GM18508 (cell line): ENCODE data around the gene ATAD3C.
"Not testable (repeated sequence)": the region's sequence is repeated elsewhere in the genome, so short reads cannot be mapped to it uniquely, and the experiment has no call there.

Source experiments
- ATAC-seq: cut with Tn5 transposase; IDR thresholded peaks from one replicate; pipeline ENCODE4 v1.9.1; 2021; ENCODE audit warnings: moderate number of reproducible peaks; ENCODE audit not compliant: insufficient read depth, unreplicated experiment

ATAD3C gene

DNA sequence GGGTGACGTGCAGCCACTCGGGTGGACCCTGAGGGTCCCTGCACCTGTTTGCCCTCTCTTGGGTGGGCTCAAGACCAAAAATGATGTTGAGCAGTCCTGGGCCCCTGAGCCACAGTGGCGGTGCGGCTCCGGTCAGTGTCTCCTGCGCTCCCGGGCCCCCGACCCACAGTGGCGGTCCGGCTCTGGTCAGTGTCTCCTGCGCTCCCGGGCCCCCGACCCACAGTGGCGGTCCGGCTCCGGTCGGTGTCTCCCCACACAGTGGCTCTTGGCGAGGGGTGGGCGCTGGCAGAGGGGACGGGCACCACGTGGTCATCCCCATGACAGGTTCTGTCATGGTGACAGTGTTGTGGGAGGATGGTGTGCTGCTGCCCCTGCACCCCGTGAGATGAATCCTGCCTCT is 44.8 kb downstream of the ATAD3C start:
- ATAC-seq = not testable (repeated sequence)

DNA sequence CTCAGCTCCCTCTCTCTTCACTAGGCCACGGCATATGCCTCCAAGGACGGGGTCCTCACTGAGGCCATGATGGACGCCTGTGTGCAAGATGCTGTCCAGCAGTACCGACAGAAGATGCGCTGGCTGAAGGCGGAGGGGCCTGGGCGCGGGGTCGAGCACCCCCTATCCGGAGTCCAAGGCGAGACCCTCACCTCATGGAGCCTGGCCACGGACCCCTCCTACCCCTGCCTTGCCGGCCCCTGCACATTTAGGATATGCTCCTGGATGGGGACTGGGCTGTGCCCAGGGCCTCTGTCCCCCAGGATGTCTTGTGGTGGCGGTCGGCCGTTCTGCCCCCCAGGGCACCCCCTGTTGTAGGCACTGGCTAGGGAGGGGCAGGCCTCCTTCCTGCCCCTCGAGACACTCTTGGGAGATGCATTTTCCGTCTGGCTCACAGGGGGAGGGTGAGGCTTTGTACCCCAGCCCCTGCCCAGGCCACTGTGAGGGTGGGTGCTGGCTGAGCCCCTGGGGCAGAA is 46.0 kb downstream of the ATAD3C start:
- not testable (repeated sequence) for ATAC-seq

DNA sequence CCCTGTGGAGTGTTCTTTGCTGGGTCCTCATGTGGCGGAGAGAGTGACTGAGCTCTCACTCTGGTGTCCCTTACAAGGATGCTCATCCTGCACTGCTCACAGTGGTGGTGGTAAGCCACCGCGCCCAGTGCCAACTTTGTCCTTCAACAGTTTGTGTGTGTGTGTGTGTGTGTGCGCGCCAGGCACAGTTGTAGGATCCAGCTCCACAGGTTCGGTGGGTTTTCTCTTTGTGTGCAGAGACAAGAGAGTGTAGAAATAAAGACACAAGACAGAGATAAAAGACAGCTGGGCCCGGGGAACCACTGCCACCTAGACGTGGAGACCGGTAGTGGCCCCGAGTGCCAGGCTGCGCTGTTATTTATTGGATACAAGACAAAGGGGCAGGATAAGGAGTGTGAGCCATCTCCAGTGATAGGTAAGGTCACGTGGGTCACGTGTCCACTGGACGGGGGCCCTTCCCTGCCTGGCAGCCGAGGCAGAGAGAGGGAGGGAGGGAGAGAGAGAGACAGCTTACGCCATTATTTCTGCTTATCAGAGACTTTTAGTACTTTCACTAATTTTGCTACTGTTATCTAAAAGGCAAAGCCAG is 55.4 kb downstream of the ATAD3C start:
- not testable (repeated sequence) for ATAC-seq

DNA sequence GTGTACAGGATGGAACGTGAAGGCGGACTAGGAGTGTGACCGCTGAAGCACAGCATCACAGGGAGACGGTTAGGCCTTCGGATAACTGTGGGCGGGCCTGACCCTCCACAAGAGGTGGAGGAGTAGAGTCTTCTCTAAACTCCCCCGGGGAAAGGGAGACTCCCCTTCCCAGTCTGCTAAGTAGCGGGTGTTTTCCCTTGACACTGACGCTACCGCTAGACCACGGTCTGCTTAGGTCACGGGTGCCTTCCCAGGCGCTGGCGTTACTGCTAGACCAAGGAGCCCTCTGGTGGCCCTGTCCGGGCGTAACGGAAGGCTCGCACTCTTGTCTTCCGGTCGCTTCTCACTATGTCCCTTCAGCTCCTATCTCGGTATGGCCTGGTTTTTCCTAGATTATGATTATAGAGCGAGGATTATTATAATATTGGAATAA is 55.9 kb downstream of the ATAD3C start:
- not testable (repeated sequence) for ATAC-seq

DNA sequence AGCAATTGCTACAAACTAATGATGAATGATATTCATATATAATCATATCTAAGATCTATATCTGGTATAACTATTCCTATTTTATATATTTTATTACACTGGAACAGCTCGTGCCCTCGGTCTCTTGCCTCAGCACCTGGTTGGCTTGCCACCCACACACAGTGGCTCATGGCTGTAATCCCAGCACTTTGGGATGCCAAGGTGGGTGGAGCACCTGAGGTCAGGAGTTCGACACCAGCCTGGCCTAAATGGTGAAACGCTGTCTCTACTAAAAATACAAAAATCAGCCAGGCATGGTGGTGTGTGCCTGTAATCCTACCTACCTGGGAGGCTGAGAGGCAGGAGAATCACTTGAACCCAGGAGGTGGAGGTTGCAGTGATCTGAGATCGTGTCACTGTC is 56.3 kb downstream of the ATAD3C start:
- ATAC-seq = not testable (repeated sequence)

DNA sequence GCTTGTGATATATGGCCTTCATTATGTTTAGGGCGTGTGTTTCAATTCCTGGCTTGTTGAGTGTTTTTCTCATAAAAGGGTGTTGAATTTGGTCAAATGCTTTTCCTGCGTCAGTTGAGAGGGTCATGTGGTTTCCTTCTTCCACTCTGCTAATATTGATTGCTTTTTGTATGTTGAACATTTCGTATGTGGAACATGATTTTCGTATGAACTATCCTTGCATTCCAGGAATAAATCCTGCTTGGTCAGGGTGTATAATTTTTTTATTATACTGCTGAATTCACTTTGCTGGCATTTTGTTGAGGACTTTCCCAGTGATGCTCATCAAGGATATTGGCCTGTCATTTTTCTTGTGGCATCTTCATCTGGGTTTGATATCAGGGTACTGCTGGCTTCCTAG is 57.8 kb downstream of the ATAD3C start:
- no peak for ATAC-seq

DNA sequence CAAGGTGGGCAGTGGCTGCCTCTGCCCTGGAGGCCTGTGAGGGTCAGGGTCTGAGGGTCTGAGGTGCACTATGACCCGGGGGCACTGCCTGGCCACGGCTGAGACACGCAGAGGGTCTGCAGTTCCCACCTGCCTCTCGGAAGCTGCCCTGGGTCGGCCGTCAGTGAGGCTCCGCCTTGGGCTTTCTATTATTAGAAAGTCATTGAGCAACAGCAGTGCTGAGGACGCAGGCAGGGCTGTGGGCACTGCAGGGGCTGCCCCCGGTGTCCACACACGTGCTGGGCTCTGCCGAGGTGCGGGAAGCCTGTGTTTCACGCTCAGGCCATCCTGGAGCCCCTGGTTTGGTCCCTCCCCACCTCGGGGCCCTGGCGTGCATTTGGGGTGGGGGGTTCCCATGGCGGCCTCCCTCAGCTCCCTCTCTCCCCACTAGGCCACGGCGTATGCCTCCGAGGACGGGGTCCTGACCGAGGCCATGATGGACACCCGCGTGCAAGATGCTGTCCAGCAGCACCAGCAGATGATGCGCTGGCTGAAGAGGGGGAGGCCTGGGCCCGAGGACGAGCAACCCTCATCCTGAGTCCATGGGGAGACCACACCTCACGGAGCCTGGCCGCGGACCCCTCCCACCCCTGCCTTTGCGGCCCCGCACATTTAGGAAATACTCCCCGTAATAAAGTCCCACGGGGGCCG is 59.4 kb downstream of the ATAD3C start:
- not testable (repeated sequence) for ATAC-seq

DNA sequence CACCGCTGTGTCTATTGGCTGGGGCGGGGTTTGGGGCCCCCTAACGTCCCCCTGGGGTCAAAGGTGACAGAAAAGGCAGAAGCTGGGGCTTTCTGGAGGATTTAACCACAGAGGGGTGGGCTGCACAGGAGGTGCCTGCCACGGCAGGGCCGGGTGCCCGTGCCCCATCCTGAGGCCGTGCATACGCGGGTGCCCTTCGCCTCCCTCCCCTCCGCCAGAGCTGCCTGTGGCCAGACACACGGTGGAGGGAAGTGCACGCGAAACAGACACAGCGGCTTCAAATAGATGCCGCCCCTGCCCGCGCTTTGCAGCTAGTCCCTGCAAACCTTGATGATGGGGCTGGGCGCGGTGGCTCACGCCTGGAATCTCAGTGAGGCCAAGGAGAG is 60.0 kb downstream of the ATAD3C start:
- ATAC-seq = not testable (repeated sequence)

DNA sequence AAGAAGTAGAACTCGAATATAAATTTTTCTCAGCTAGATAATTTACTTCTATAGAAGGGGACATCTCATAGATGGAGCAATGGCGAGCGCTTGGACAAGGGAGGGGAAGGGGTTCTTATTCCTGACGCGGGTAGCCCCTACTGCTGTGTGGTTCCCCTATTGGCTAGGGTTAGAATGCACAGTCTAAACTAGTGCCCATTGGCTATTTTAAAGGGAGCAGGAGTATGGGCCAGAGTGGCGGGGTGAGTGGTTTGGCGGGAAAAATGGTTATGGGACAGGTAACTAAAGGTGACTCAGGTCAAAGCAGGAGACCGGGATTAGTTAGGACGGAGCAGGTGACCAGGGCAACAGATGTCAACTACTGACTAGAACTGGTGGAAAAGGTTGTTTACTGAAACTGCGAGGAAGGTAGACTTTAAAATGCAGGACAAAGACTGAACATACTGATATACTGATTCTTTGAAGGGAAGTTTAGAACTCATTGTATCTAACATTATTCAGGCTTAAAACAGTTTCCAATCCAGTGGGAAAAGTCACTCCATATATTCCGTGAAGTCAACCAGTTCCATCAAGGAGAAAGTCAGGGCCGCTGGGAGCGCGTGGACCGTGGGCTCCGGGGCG is 61.5 kb downstream of the ATAD3C start:
- ATAC-seq = no peak

DNA sequence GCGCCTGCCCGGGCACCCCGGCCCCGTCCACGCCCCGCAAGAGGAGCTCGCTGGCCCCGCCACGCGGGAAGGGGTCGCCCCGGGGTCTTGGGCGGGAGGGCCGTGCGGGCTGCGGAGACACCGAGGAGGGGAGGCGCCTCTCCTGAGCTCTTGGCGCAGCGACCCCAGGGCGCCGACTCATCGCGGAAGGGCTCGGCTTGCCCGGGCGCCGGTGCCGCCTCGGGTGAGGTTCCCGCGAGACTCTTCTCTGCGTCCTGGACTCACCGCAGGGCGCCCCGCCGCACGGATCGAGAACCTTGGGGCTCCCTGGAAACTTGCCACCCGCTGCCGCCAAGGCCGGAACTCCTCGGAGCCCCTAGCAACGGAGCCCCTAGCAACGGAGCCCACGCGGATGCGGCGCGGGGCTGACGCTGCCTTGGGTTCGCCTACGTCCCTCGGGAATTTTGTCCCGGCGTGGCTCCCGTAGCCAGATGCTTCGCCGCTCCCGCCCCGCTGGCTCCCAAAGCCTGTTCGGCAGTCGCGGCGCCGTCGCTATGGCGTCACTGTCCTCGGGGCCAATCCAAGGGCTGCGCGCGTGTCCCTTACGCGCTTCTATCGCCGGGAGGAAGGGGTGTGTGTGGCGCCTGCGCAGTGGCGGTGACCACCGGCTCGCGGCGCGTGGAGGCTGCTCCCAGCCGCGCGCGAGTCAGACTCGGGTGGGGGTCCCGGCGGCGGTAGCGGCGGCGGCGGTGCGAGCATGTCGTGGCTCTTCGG is 62.2 kb downstream of the ATAD3C start, which contains the start of gene ATAD3A:
TSS of gene ATAD3A (plus strand) at position 630 of the 753 bp plus-strand sequence. CDS start at position 737, 107 bp downstream.
- ATAC-seq = no peak

DNA sequence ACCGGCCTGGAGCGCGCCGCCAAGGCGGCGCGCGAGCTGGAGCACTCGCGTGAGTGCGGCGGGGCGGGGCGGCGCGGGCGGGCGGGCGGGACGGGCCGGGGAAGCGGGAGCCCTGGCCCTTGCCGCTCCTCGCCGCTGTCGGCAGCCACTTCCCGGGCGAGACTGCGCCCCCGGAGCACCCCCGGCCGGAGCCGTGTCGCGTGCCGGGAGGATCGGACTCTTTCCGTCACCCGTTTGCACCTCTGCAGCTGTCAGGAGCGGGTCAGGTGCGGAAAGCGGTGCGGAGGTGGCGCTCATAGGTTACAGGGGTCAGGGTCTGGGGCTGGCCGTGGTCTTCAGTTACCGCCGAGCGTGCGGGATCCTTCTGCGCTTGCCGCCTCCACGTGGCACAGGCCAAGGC is 62.9 kb downstream of the ATAD3C start:
- not testable (repeated sequence) for ATAC-seq

DNA sequence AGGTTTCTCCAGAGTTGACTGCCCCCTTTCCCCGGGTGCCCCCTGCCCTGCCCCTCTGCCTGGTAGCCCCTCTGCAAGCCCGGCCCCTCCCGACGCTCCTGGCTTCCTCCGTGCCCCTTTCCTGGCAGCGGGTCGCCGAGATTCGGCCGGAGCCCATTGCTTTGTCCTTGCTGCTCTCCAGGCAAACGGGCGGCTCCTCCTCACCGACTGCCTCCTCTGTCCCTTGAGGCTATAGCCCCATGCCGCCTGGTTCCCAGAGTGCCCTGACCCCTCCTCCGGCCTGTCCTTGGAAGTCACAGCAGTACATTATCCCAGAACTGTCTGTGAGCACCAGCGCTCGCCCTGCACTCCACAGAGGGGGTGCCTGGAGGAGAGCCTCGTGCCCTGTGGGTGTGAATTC is 64.2 kb downstream of the ATAD3C start:
- ATAC-seq = not testable (repeated sequence)

DNA sequence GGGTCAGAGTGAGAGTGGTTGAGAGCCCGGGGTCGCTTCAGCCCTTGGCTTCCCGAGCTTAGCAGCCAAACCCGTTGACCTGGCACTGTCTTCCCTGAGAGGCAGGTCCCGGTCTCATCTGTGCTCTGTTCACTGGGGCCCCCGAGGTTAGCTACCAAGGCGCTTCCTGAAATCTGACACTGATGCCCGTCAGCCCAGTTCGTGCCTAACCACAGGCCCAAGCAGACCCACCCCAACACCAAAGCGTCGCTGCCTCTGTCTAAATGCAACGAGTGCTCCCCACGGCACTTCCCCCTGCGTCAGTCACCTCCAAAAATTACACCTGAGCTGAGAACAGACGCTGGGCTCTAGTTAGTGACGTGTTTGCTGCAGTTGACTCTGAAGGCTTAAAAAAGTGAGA is 64.9 kb downstream of the ATAD3C start:
- ATAC-seq = not testable (repeated sequence)

DNA sequence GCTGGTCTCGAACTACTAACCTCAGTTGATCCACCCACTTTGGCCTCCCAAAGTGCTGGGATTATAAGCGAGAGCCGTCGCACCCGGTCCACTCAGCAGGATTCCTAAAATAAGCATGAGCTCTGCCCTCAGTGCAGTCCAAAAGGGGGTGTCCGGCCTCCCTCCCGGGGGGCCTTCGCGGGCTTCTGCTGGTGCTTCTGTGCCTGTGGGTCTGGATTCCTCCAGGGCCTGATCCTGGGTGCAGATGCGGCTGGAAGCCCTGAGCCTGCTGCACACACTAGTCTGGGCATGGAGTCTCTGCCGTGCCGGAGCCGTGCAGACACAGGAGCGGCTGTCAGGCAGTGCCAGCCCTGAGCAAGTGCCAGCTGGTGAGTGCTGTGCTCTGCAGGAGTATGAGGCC is 67.4 kb downstream of the ATAD3C start:
- not testable (repeated sequence) for ATAC-seq

DNA sequence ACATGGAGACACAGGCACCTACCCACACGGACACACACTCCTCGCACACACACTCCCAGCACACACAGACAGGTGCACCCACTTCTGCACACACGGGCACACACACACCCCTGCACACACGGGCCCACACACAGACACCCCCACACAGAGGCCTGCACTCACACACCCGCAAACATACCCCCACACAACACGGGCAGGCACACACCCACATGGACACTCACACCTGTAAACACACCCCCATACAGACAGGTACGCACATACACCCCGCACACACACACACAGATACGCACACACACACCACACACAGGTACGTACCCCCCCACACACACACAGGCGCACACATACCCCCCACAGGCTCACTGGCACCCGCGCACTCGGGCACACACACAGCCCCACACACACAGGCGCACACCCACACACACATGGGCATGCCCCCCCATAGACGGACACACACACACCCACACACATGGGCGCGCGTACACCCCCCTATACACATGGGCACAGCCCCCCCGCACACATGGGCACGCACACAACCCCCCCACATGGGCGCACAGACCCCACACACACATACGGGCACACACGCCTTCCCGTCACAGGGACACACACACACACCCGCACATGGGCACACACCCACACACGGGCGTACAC is 68.6 kb downstream of the ATAD3C start:
- no peak for ATAC-seq

DNA sequence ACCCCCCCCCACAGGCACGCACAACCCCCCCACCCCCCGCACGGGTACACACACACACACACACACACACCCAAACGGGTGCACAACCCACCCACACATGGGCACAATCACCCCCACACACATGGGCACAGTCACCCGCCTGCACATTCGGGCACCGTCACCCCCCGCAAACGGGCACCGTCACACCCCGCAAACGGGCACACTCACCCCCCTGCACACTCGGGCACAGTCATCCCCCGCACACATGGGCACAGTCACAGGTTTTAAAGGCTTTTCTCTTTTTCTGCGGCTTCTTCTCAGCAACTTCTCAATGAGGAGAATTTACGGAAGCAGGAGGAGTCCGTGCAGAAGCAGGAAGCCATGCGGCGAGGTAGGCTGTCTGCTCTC is 69.1 kb downstream of the ATAD3C start:
- ATAC-seq = not testable (repeated sequence)
